Left forelimb (tissue), 1 donor: ENCODE data around the gene VCL.
"Not testable (repeated sequence)": the region's sequence is repeated elsewhere in the genome, so short reads cannot be mapped to it uniquely, and the experiment has no call there.

ENCODE experiments used
- DNase-seq: peaks from one replicate; pipeline ENCODE4 v3.0.0-alpha.2; 2018; ENCODE audit warnings: low spot score

The VCL gene

GRCh38 chr10:73997787-73998622, at the start of gene VCL:
Gene VCL, plus strand, starts transcription at chr10:73998116. Its CDS starts 92 bp downstream, at chr10:73998208.
- peak; percentile 100 for DNase-seq

GRCh38 chr10:73948947-73949633, 48.8 kb upstream of the VCL start:
- no peak for DNase-seq

GRCh38 chr10:73950155-73950948, 47.6 kb upstream of the VCL start:
- no peak for DNase-seq

- DNase-seq = no peak
Measured at GRCh38 chr10:73953665-73954064, 44.3 kb upstream of the VCL start.

- DNase-seq = no peak
Measured at GRCh38 chr10:73954737-73955136, 43.2 kb upstream of the VCL start.

GRCh38 chr10:73955719-73956118, 42.2 kb upstream of the VCL start:
- no peak for DNase-seq

- DNase-seq = no peak
Measured at GRCh38 chr10:73956476-73957359, 41.2 kb upstream of the VCL start.

- no peak for DNase-seq
Measured at GRCh38 chr10:73959484-73960243, 38.3 kb upstream of the VCL start.

- no peak for DNase-seq
Measured at GRCh38 chr10:73962386-73962785, 35.5 kb upstream of the VCL start.

- DNase-seq = not testable (repeated sequence)
Measured at GRCh38 chr10:73963533-73963932, 34.4 kb upstream of the VCL start.

- DNase-seq = no peak
Measured at GRCh38 chr10:73964743-73965142, 33.2 kb upstream of the VCL start.

- not testable (repeated sequence) for DNase-seq
Measured at GRCh38 chr10:73965267-73965889, 32.5 kb upstream of the VCL start.

- DNase-seq = peak; percentile 84
Measured at GRCh38 chr10:73965890-73966768, 31.8 kb upstream of the VCL start.

GRCh38 chr10:73967022-73967429, 30.9 kb upstream of the VCL start:
- DNase-seq = no peak

- DNase-seq = no peak
Measured at GRCh38 chr10:73967544-73967943, 30.4 kb upstream of the VCL start.

GRCh38 chr10:73968098-73968521, 29.8 kb upstream of the VCL start:
- no peak for DNase-seq

- no peak for DNase-seq
Measured at GRCh38 chr10:73969224-73969841, 28.6 kb upstream of the VCL start.

GRCh38 chr10:73970845-73971244, 27.1 kb upstream of the VCL start:
- no peak for DNase-seq
